ENCODE results near the gene MARCKS.

MARCKS gene

DNA sequence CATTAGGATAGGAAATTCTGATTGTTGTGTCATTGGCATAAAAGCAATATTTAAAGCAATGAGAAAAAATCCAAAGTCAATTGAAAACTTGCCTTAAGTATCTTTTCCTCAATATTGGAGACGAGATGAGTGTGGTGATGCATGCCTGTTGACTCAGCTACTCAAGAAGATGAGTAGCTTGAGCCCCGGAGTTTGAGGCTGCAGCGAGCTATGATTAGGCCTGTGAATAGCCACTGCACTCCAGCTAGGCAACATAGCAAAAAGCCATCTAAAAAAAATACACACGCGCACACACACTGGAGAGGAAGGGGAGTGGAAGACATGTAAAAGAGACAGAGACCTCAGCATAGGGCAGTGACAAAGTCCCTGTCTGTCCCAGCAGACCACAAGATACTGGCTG is 9.7 kb upstream of the MARCKS start:
- TF ChIP-seq, protein P1, sequence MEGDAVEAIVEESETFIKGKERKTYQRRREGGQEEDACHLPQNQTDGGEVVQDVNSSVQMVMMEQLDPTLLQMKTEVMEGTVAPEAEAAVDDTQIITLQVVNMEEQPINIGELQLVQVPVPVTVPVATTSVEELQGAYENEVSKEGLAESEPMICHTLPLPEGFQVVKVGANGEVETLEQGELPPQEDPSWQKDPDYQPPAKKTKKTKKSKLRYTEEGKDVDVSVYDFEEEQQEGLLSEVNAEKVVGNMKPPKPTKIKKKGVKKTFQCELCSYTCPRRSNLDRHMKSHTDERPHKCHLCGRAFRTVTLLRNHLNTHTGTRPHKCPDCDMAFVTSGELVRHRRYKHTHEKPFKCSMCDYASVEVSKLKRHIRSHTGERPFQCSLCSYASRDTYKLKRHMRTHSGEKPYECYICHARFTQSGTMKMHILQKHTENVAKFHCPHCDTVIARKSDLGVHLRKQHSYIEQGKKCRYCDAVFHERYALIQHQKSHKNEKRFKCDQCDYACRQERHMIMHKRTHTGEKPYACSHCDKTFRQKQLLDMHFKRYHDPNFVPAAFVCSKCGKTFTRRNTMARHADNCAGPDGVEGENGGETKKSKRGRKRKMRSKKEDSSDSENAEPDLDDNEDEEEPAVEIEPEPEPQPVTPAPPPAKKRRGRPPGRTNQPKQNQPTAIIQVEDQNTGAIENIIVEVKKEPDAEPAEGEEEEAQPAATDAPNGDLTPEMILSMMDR (IDR thresholded peaks at IDR 0.05; ENCODE audit: borderline replicate concordance, control extremely low read depth, extremely low read depth, insufficient read depth, missing control alignments): no peak
- in situ Hi-C loops (cut with MboI; ENCODE audit: low sequenced_read_pairs, unreplicated experiment): no loop called here
- no peak for DNase-seq (ENCODE audit: low spot score)

DNA sequence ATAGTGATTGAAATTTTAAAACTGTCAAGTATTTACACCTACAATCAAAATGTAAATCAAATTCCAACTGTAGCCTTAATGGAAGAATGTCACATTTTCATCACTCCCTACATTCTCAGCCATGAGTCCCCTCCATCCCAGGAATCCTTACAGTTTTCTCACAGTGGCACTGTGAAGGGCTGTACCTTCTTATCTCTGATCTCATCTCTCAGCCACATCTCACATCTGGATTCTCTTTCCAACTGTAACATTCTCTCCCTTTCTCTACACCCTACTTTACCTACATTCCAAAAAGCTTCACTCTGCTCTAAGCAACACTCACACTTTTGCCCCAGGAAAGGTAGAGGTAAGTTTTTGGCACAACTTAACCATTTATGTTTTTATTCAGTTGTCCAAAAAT is 8.9 kb upstream of the MARCKS start:
- TF ChIP-seq, protein P1 (IDR thresholded peaks at IDR 0.05; ENCODE audit: borderline replicate concordance, control extremely low read depth, extremely low read depth, insufficient read depth, missing control alignments): no peak
- DNase-seq (ENCODE audit: low spot score): no peak
- in situ Hi-C loops (cut with MboI; ENCODE audit: low sequenced_read_pairs, unreplicated experiment): no loop called here

DNA sequence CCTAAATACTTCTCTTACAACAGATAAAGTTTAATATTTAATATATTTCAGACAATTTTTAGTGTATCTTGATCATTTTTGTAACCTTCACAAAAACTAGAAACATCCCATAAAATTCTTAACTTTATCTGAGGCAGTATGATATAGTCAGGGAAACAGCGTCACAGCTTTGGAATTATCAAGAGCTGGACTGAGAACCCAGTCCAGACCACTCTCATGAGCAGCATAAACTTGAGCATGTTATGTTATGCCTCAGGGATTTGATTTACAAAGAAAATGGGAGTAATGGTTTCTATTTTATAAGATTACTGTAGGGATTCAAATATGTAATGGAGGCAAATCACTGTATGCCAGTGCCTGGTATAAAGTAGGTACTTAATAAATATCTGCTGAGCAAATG is 8.3 kb upstream of the MARCKS start:
- no peak for DNase-seq (ENCODE audit: low spot score)
- in situ Hi-C loops (cut with MboI; ENCODE audit: low sequenced_read_pairs, unreplicated experiment): no loop called here
- TF ChIP-seq, protein P1 (IDR thresholded peaks at IDR 0.05; ENCODE audit: borderline replicate concordance, control extremely low read depth, extremely low read depth, insufficient read depth, missing control alignments): no peak

DNA sequence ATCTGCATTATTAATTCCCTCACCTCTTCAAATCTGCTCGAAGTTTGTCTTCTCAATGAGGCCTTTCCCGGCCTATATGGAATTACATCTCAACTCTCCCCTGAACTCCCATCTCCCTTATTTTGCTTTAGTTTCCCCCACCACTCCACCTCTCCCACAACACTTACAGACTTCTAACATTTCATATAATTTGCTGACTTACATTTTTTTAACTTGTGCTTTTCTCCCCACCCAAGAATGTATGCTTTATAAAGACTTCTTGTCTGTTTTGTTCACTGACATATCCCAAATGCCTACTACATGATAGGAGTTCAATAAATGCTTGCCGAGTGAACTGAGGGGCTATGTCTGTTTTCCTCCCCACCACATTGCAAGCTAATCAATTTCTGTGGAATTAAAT is 3.9 kb upstream of the MARCKS start:
- in situ Hi-C loops (cut with MboI; ENCODE audit: low sequenced_read_pairs, unreplicated experiment): loop anchor here (10.0 kb wide), 1 partner anchor 98 kb away; no protein-coding TSS in a partner anchor
- DNase-seq (ENCODE audit: low spot score): no peak

DNA sequence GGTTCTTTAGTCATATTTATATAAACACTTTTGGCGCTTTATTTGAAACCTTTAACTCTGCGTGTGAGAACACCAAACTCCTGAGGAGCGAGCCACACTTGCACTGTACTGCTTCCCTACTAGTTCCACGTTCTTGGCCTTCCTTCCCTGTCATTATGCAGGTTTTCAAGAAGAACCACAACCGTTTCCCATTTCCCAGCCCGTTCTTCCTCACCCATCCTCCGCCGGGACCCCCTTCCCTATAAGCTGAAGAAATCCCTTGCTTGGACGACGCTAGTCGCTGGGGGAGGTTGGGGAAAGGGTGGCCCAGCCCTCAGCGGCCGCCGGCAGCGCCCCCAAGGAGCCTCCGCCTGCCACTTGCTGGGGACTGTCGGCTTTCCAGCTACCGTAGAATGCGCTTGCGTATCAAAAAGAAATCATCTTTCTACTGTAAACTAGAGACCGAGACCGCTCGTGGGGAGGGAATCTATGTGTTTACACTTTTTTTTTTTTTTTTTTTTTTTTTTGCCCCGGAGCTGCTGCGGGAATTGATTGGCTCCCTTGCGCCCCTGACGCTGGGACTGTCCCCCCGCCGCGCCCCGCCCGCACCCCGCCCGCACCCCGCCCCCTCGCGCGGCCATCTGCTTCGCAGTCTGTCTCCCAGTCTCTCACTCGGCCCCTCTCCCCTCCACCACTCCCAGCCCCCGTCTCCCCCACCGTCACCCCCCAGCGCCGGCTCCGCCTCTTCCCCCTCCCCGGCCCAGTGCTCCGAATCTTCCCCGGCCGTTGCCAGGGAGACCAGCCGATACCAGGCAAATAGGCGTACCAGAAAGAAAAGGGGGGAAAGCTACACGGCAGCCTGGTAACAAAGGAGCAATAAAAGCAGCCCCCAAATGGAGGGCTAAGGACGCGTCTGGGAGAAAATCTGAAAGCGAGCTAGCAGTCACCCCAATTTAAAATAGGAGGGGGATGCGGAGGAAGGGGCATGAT is 2.3 kb upstream of the MARCKS start:
- TF ChIP-seq, protein P1 (IDR thresholded peaks at IDR 0.05; ENCODE audit: borderline replicate concordance, control extremely low read depth, extremely low read depth, insufficient read depth, missing control alignments): peak; percentile 30
- in situ Hi-C loops (cut with MboI; ENCODE audit: low sequenced_read_pairs, unreplicated experiment): loop anchor here (5.0 to 10.0 kb wide), 2 partner anchors 100 to 208 kb away; no protein-coding TSS in a partner anchor
- DNase-seq (ENCODE audit: low spot score): peak; percentile 88

More for the DNA sequence above, 3.9 kb upstream of the MARCKS start:
- TF ChIP-seq, protein P1 (IDR thresholded peaks at IDR 0.05; ENCODE audit: borderline replicate concordance, control extremely low read depth, extremely low read depth, insufficient read depth, missing control alignments): no peak

DNA sequence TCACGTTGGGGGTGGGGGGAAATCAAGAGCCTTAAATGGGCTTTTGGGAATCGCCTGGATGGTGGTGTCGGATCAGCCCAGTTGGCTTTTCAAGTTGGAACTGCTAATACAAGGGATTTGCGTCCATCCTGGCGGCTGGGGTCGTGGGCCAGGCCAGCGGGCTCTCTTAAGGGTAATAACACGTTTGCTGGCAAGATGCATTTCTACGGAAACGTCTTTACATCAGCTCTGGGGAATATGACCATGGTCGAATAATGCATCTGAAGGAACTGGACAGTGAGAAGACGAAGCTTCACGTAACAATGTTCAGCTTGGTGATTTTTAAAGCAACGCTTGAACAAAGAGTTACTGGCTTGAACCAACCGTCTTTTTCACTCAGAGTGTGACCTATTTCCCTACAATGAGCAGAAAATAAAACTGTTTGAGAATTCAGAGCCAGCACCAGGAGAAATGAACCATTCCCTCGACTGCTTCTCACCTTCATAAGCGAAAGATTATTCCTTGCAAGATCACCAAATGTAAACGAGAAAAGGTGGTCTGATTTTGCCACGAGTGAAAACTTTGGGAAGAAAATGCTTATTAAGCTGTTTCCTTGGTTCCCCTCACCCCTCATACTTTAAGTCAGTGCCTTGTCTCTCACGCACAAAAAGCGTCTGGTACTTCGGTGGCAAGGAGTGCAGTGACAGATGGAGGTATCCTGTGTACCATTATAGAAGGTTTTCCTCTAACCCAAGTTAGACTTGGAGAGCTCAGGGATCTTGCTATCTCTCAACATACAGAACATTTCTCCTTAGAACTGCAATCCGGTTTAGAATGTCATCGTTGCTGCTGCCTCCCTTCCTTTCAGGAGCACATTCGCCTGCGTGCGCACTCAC is 1.4 kb upstream of the MARCKS start:
- DNase-seq (ENCODE audit: low spot score): peak; percentile 31
- in situ Hi-C loops (cut with MboI; ENCODE audit: low sequenced_read_pairs, unreplicated experiment): loop anchor here (5.0 to 10.0 kb wide), 2 partner anchors 101 to 208 kb away; no protein-coding TSS in a partner anchor
- TF ChIP-seq, protein P1 (IDR thresholded peaks at IDR 0.05; ENCODE audit: borderline replicate concordance, control extremely low read depth, extremely low read depth, insufficient read depth, missing control alignments): no peak
